H9 (cell line): ENCODE measurements around the gene YLPM1. TPM values are rescaled to one million over a fixed set of nuclear protein-coding genes. Genes with fewer than 3 reads are reported as not detected.

ENCODE experiments used
- DNase-seq: peaks from one replicate; pipeline ENCODE4 v3.0.0-alpha.2; 2017
- H2AFZ ChIP-seq: one replicate; pipeline ENCODE4 v1.6.1; 2013; ENCODE audit warnings: mild to moderate bottlenecking, low read length, control low read depth, moderate library complexity
- H2AK5ac ChIP-seq: 2 replicates; pipeline ENCODE4 v1.6.1; 2013; ENCODE audit warnings: low read length, control low read depth, mixed read lengths; ENCODE audit not compliant: insufficient read length
- H2BK120ac ChIP-seq: one replicate; pipeline ENCODE4 v1.6.1; 2013; ENCODE audit warnings: low read depth, mild to moderate bottlenecking, low read length, control low read depth, inconsistent platforms; ENCODE audit not compliant: poor library complexity, severe bottlenecking
- H2BK12ac ChIP-seq: 2 replicates; pipeline ENCODE4 v1.6.1; 2013; ENCODE audit warnings: low read length, control low read depth, mixed read lengths, low read depth; ENCODE audit not compliant: insufficient read length
- H2BK15ac ChIP-seq: 2 replicates; pipeline ENCODE4 v1.6.1; 2013; ENCODE audit warnings: low read depth, low read length, control low read depth
- H2BK20ac ChIP-seq: one replicate; pipeline ENCODE4 v1.6.1; 2013; ENCODE audit warnings: low read depth, mild to moderate bottlenecking, low read length, control low read depth, inconsistent platforms; ENCODE audit not compliant: poor library complexity, severe bottlenecking
- H2BK5ac ChIP-seq: 2 replicates; pipeline ENCODE4 v1.6.1; 2013; ENCODE audit warnings: low read length, control low read depth, mixed read lengths; ENCODE audit not compliant: insufficient read length
- H3K14ac ChIP-seq: 2 replicates; pipeline ENCODE4 v1.6.1; 2013; ENCODE audit warnings: low read length, control low read depth; ENCODE audit not compliant: insufficient read depth
- H3K18ac ChIP-seq: 2 replicates; pipeline ENCODE4 v1.6.1; 2013; ENCODE audit warnings: low read depth, mild to moderate bottlenecking, mixed read lengths, low read length, control low read depth; ENCODE audit not compliant: insufficient read length
- H3K23ac ChIP-seq: 2 replicates; pipeline ENCODE4 v1.6.1; 2013; ENCODE audit warnings: low read length, control low read depth, mixed read lengths, low read depth; ENCODE audit not compliant: insufficient read length
- H3K23me2 ChIP-seq: 2 replicates; pipeline ENCODE4 v1.6.1; 2013; ENCODE audit warnings: low read depth, mild to moderate bottlenecking, mixed read lengths, low read length, control low read depth; ENCODE audit not compliant: insufficient read length, poor library complexity, severe bottlenecking
- H3K27ac ChIP-seq: 2 replicates; pipeline ENCODE4 v1.5.1; 2013; ENCODE audit warnings: low read length, control low read depth, mixed read lengths, low read depth; ENCODE audit not compliant: insufficient read length
- H3K27me3 ChIP-seq: 2 replicates; pipeline ENCODE4 v1.6.1; 2013; ENCODE audit warnings: low read length, control low read depth, inconsistent platforms; ENCODE audit not compliant: insufficient read depth
- H3K4ac ChIP-seq: 2 replicates; pipeline ENCODE4 v1.6.1; 2013; ENCODE audit warnings: low read depth, mild to moderate bottlenecking, control low read depth, inconsistent platforms, low read length, moderate library complexity
- H3K4me1 ChIP-seq: 2 replicates; pipeline ENCODE4 v1.6.1; 2013; ENCODE audit warnings: low read length, control low read depth, inconsistent platforms; ENCODE audit not compliant: insufficient read depth
- H3K4me2 ChIP-seq: 2 replicates; pipeline ENCODE4 v1.6.1; 2013; ENCODE audit warnings: low read length, control low read depth, mixed read lengths; ENCODE audit not compliant: insufficient read length, insufficient read depth
- H3K56ac ChIP-seq: 2 replicates; pipeline ENCODE4 v1.6.1; 2013; ENCODE audit warnings: low read depth, mild to moderate bottlenecking, mixed read lengths, low read length, control low read depth; ENCODE audit not compliant: insufficient read length
- H3K79me1 ChIP-seq: 2 replicates; pipeline ENCODE4 v1.6.1; 2013; ENCODE audit warnings: low read depth, mild to moderate bottlenecking, moderate library complexity, low read length, control low read depth, inconsistent platforms; ENCODE audit not compliant: insufficient read depth, poor library complexity, severe bottlenecking
- H3K79me2 ChIP-seq: 2 replicates; pipeline ENCODE4 v1.6.1; 2013; ENCODE audit warnings: low read length, control low read depth, inconsistent platforms; ENCODE audit not compliant: insufficient read depth
- H3K9ac ChIP-seq: 2 replicates; pipeline ENCODE4 v1.6.1; 2013; ENCODE audit warnings: low read length, control low read depth, mixed read lengths; ENCODE audit not compliant: insufficient read length; ENCODE audit errors: extremely low read depth
- H3K9me3 ChIP-seq: one replicate; pipeline ENCODE4 v1.6.1; 2013; ENCODE audit warnings: low read depth, low read length, inconsistent platforms; ENCODE audit not compliant: control insufficient read depth
- H3T11ph ChIP-seq: one replicate; pipeline ENCODE4 v1.6.1; 2013; ENCODE audit warnings: mild to moderate bottlenecking, low read length, control low read depth, inconsistent platforms
- H4K20me1 ChIP-seq: one replicate; pipeline ENCODE4 v1.6.1; 2013; ENCODE audit not compliant: control insufficient read depth, insufficient read length, insufficient read depth
- H4K5ac ChIP-seq: 2 replicates; pipeline ENCODE4 v1.6.1; 2013; ENCODE audit warnings: low read depth, mild to moderate bottlenecking, mixed read lengths, low read length, control low read depth; ENCODE audit not compliant: insufficient read length
- H4K8ac ChIP-seq: replicated peaks from 2 replicates; pipeline ENCODE4 v1.6.1; 2013; ENCODE audit warnings: low read length, control low read depth, mixed read lengths, low read depth; ENCODE audit not compliant: insufficient read length
- H4K91ac ChIP-seq: 2 replicates; pipeline ENCODE4 v1.6.1; 2013; ENCODE audit warnings: low read depth, mild to moderate bottlenecking, moderate library complexity, mixed read lengths, low read length, control low read depth; ENCODE audit not compliant: insufficient read length
- H3K27ac Mint-ChIP-seq, 3 experiments: 2 replicates in 2 of 3; 3 replicates in 1 of 3; pipeline ENCODE4 v1.8.0; 2020 to 2021; ENCODE audit warnings: mixed read lengths in 3 of 3, mild to moderate bottlenecking in 1 of 3, moderate library complexity in 1 of 3
- H3K27me3 Mint-ChIP-seq: 2 replicates; pipeline ENCODE4 v1.8.0; 2021; ENCODE audit warnings: low read depth, mild to moderate bottlenecking, moderate library complexity, mixed read lengths
- H3K36me3 Mint-ChIP-seq, 3 experiments: 2 replicates in 2 of 3; 3 replicates in 1 of 3; pipeline ENCODE4 v1.8.0; 2020 to 2021; ENCODE audit warnings: low read depth in 3 of 3, mixed read lengths in 3 of 3; ENCODE audit not compliant: insufficient read depth in 1 of 3
- H3K4me1 Mint-ChIP-seq, 2 experiments: 2 replicates each; pipeline ENCODE4 v1.8.0; 2020; ENCODE audit warnings: mixed read lengths in 2 of 2
- H3K4me3 Mint-ChIP-seq, 2 experiments: 2 replicates in 1 of 2; 3 replicates in 1 of 2; pipeline ENCODE4 v1.8.0; 2020 to 2021; ENCODE audit warnings: mild to moderate bottlenecking in 2 of 2, mixed read lengths in 2 of 2, moderate library complexity in 1 of 2
- H3K9me3 Mint-ChIP-seq, 2 experiments: 2 replicates in 1 of 2; 3 replicates in 1 of 2; pipeline ENCODE4 v1.8.0; 2020; ENCODE audit warnings: mild to moderate bottlenecking in 2 of 2, mixed read lengths in 2 of 2, moderate library complexity in 1 of 2
- WGBS: extraction: QIAGEN DNeasy Blood & Tissue Kit; methylation state at CpG from one replicate; pipeline ENCODE4 v1.1.7; 2013; ENCODE audit warnings: missing lambda C conversion rate, low lambda C conversion rate, mixed read lengths; ENCODE audit not compliant: insufficient read length; ENCODE audit errors: extremely low coverage; 5-methylcytosine and 5-hydroxymethylcytosine counted together
- total RNA-seq: library from RNA; stranded (reverse); gene quantifications from 2 replicates; pipeline ENCODE4 v1.2.1, GENCODE V29; 2021
- TF ChIP-seq, protein P1 (sequence below): fragments of 200-600 bp; sonication (generic); conservative IDR thresholded peaks from 3 replicates; pipeline ENCODE4 v1.8.0; 2021; ENCODE audit warnings: antibody characterized with exemption, mild to moderate bottlenecking

Gene YLPM1
- total RNA-seq, 1 experiment from 2014 or later: 82.2 TPM

GRCh38 chr14:74737753-74738325 lies 25.3 kb upstream of the YLPM1 start:
- no peaks in the 10 kb centered on the region for H3K4me1 Mint-ChIP-seq
- WGBS: no CpG with 5 or more reads among the region's 4 CpGs
- H3K9me3 Mint-ChIP-seq: no peaks in the 10 kb centered on the region

More at GRCh38 chr14:74737753-74738325, 25.3 kb upstream of the YLPM1 start:
- Histone ChIP-seq H3K27me3 (no peaks in the 10 kb centered on the region), H2BK20ac (no peak overlapping the region), H4K20me1 (no peaks in the 10 kb centered on the region), H4K8ac (no peak overlapping the region), H2AFZ (no peak overlapping the region), H3K9me3 (no peaks in the 10 kb centered on the region), H2BK15ac (no peak overlapping the region), H3K4ac (no peak overlapping the region), H2BK12ac (no peak overlapping the region), H3K9ac (no peak overlapping the region), H4K5ac (no peak overlapping the region), H3K79me2 (no peaks in the 10 kb centered on the region), H3K14ac (no peak overlapping the region), H4K91ac (no peak overlapping the region), H3K79me1 (no peaks in the 10 kb centered on the region), H3K23ac (no peak overlapping the region), H2BK5ac (no peak overlapping the region), H3K23me2 (no peaks in the 10 kb centered on the region), H2AK5ac (no peak overlapping the region), H2BK120ac (no peak overlapping the region), H3T11ph (no peak overlapping the region), H3K4me2 (no peak overlapping the region), H3K4me1 (no peaks in the 10 kb centered on the region), H3K27ac (no peak overlapping the region), H3K18ac (no peak overlapping the region), H3K56ac (no peak overlapping the region)
- no peak for DNase-seq
- H3K27ac Mint-ChIP-seq: no peak overlapping the region
- H3K36me3 Mint-ChIP-seq: peaks cover 8 to 40% (median 37%) of the 10 kb centered on the region in 3 experiments; a peak in 6 of 7 replicates
- H3K27me3 Mint-ChIP-seq: no peaks in the 10 kb centered on the region
- H3K4me3 Mint-ChIP-seq: no peak overlapping the region
- TF ChIP-seq, protein P1, sequence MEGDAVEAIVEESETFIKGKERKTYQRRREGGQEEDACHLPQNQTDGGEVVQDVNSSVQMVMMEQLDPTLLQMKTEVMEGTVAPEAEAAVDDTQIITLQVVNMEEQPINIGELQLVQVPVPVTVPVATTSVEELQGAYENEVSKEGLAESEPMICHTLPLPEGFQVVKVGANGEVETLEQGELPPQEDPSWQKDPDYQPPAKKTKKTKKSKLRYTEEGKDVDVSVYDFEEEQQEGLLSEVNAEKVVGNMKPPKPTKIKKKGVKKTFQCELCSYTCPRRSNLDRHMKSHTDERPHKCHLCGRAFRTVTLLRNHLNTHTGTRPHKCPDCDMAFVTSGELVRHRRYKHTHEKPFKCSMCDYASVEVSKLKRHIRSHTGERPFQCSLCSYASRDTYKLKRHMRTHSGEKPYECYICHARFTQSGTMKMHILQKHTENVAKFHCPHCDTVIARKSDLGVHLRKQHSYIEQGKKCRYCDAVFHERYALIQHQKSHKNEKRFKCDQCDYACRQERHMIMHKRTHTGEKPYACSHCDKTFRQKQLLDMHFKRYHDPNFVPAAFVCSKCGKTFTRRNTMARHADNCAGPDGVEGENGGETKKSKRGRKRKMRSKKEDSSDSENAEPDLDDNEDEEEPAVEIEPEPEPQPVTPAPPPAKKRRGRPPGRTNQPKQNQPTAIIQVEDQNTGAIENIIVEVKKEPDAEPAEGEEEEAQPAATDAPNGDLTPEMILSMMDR: no peak
